ENCODE data around the gene SELENOO.
"Not testable (repeated sequence)": the region's sequence is repeated elsewhere in the genome, so short reads cannot be mapped to it uniquely, and the experiment has no call there.

Gene SELENOO

GRCh38 chr22:50201191-50202129 lies 649 bp downstream of the SELENOO start:
- DNase-seq: no peak

DNA sequence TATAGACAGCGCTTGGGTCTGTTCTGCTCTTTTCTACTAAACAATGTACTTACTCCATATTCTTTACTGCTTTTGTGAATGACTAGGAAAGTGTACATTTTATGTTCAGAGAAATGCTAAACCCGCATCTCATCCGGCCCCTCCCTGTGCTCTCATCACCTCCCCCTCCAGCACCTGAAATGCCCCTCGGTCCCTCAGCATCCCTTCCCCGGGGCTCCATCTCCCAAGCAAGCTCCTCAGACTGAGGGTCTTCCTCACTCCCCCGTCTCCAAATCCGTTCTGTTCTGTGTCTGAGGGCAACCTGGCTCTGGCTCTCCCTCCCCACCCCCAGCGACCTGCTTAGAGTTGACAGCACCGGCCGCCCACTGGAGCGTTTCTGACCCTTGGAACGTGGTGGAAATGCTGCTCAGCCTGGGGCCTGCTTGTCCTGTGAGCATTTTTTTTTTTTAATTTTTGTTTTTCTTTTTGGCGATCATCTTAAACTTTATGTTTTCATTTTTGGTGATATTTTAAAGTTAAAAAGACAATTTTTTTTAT lies 1.4 kb downstream of the SELENOO start:
- no peak for DNase-seq

DNA sequence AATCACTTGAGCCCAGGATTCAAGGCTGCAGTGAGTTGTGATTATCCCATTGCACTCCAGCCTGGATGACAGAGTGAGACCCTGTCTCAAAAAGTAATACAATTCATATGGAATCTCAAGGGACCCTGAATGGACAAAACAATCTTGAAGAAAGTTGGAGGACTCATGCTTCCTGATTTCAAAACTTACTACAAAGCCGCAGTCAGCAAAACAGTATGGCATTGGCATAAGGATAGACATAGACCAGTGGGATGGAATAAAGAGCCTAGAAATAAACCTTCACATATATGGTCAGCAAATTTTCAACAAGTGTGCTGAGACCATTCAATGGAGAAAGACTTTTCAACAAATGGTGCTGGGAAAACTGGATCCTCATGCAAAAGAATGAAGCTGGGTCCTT lies 2.5 kb downstream of the SELENOO start:
- no peak for DNase-seq

DNA sequence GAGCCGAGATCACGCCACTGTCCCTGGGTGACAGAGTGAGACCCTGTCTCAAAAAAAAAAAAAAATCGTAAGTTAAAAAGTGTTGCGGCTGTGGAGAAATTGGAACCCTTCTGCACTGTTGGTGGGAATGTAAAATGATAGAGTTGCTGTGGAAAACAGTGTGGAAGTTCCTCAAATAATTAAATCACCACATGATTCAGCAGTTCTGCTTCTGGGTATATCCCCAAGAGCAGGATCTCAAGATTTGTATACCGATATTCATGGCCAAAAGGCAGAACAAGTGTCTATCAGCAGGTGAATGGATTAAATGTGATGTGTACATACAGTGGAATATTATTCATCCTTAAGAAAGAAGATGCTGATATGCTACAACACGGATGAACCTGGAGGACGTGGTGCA lies 3.8 kb downstream of the SELENOO start:
- no peak for DNase-seq

DNA sequence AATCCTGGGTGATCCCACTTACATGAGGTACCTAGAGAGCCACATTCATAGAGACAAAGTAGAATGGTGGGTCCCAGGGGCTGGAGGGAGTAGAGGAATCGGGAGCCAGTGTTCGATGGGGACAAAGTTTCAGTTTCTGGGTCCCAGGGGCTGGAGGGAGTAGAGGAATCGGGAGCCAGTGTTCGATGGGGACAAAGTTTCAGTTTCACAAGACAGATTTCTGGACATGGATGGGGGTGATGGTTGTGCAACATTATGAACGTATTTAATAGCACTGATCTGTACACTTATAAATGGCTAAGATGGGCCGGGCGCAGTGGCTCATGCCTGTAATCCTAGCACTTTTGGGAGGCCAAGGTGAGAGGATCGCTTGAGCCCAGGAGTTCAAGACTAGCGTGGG lies 4.2 kb downstream of the SELENOO start:
- DNase-seq: not testable (repeated sequence)

DNA sequence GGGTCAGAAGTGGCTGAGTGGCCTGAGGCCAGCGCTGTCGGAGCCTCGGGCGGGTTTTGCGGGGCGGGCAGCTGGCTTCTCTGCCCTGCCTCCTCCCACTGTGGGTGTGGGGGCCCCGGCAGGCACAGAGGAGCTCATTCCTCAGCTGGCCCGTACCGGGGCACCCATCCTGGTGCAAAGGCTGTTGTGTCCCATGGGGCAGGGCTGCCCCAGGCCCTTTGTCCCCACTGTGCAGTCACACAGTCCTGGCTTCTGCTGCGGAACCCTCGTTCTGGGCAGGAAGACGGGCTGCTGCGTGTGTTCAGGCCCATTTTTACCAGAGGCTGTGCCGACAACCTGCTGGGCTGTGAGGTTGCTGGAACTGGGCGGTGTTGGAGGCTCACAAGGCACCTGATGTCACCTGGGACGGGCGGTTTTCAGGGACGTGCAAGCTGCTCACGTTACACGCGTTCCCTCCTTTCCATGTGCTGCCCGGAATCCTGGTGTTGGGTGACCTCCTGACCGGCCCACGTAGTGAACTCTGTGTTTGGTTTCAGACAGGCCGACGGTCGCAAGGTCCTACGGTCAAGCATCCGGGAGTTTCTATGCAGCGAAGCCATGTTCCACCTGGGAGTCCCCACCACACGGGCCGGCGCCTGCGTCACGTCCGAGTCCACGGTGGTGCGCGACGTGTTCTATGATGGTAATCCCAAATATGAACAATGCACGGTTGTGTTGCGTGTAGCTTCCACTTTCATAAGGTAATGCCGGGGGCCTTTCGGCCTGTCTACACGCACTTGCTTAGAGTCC lies 5.2 kb downstream of the SELENOO start:
- DNase-seq: no peak

DNA sequence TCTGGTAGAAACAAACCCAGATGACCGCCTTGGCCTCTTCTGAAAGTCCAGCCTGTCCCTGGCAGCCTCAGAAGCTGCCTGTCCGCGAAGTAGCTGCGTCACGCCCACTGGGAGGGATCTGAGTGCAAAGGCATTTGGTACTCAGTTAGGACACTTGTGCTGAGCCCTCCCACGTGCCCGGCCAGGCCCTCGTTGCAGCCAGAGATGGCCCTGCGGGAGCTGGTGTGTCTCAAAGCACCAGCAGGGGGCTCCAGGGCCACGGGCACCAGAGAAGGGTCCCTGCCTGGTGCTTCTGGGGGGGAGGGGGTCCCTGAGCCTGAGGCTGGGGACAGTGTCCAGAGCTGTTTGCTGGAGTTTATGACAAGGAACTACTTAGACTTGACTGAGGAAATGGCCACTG lies 5.8 kb downstream of the SELENOO start:
- DNase-seq: no peak

DNA sequence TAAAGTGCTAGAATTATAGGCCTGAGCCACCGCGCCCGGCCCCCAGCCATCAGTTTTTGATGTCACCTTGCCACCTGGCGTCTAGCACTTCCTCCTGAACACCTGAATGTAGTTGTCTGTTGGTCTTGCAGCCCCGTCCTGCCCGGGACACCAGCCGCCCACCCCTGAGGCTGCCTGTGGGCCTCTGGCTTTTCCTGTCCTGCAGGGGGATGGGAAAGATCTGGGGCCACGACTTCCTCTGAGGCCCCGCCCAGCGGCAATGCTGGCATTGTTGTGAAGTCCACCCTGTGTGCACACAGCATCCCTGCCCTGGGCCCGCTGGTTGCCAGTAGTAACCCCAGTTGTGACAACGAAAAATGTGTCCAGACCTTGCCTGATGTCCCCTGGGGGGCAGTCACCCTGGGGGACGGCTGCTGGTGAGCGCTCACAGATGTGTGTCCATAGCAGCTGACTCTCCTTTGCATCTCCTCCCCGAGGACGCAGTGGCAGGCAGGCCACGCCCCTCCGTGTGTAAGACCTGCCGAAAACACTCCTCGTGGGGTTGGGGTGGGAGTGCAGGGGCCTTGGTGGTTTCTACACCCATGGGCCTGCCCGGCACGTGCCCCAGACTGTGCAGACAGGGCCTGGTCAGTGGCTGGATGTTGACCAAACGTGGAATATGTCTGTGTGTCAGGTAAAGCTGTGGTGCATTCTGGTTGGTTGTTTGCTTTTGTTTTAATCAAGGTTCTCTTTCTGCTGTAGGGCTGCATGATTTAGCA lies 6.8 kb downstream of the SELENOO start:
- no peak for DNase-seq

GRCh38 chr22:50208430-50208938 lies 7.7 kb downstream of the SELENOO start:
- DNase-seq: no peak

DNA sequence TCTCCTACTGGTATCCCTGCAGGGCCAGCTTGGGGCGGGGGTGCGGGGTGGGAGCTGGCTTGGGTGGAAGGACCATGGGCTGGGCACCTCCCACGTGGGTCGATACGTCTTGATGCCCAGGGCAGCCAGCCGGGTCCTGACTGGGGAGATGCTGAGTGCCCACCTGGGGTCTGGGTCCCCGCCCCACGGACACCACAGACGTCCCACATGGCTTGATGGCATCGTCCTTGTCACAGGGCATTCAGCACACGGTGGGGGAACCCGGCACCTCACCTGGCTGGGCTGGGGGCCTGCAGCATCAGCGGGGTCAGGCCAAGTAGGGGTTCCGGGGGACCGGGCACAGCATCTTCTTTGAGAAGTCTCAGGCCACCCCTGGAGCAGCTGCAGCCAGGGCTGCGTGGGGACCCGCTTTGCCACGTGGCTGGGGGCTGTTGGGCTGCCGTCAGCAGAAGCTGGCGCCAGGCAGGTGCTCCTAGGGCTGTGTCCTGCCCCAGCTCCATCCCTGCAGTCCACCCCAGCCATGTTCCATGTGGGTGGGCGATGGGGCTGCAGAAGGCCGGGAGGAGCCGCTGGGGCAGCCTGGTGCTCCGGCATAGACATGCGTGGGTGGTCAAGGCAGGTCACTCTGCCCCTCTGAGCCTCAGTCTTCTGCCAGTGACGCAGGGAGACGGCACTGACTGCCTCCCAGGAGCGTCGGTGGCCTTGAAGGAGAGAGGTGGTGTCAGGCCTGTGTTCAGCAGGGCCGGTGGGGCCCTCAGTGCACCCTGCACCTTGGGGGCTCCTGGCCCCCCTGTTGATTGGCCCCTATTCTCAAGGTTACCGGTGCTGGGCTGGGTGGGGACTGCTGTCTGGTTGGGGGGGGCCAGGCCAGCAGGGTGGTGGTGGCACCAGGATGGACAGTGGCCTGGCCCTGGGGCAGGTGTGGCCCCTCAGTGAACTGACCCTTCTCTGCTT lies 8.4 kb downstream of the SELENOO start:
- no peak for DNase-seq

DNA sequence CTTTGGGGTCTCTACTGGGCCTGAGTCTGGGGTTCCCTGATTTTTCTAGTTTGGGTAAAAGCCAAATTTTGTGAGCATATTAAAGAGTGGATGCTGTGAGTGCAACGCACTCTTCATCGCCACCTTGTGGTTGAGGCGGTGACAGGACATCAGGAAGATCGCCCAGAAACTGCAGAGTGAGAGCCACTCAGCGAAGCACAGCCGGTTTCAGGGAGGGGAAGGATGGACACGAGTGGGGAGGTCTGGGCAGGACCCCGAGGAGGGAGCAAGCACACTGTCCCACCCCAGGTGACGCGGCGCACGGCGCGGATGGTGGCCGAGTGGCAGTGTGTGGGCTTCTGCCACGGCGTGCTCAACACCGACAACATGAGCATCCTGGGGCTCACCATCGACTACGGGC lies 9.1 kb downstream of the SELENOO start:
- DNase-seq: peak; percentile 47

- DNase-seq: no peak
Observed at GRCh38 chr22:50210378-50211139, 9.7 kb downstream of the SELENOO start.

- no peak for DNase-seq
Observed at GRCh38 chr22:50211147-50211546, 10.3 kb downstream of the SELENOO start.

GRCh38 chr22:50213263-50213662 lies 12.5 kb downstream of the SELENOO start:
- DNase-seq: no peak

DNA sequence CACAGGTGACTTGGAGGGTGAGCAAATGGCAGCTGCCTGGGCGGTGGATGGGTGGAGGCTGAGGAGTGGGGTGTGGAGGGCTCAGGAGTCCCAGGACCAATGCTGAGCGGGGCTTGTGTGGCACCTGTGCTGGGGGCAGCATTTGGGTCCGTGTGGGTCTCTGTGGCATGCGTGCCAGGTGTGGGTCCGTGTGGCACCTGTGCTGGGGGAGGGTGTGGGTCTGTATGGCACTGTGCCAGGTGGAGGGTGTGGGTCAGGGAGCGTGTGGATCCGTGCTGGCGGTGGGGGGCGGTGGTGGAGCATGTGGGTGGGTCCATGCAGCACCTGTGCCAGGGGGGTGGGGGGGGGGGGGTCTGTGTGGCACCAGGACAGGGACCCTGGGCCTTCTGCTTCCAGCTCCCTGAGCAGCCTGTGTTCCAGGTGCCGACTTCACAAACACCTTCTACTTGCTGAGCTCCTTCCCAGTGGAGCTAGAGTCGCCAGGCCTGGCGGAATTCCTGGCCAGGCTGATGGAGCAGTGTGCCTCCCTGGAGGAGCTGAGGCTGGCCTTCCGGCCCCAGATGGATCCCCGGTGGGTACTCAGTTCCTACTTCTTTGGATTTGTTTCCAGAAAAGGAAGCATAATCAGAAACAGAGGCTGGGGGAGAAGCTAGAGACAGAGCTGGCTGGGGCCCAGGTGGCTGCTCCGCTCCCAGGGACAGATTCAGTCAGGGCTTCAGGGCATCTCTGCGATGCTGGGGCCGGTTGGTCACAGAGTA lies 14.7 kb downstream of the SELENOO start:
- DNase-seq: no peak

DNA sequence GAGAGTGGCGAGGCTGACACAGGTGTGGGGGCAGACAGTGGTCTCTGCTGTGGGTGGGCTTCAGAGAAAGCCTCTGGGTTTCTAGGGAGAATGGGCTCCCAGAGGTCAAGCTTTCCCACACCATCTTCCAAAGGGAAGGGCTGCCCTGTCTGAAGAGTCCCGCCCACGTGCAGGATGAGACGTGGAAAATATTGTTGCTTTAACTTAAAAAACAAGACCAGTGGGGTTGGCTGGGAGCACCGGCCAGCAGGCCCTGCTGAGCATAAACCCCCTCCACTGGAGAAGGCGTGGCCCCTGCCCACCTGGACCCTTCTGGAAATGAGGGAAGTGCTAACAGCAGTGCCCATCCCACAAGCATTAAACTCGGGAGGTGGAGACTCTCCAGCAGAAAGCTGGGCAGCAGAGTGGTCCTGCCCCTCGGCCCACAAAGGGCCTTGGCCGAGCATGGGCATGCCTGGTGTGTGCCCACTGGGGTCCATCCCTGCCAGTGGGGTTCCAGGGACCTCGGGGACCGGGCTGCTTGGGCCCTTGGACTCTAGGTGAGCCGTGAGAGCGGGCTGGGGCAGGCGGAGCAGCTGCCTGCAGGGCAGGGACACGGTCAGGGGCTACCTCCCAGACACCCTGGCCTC lies 15.4 kb downstream of the SELENOO start:
- DNase-seq: no peak

- DNase-seq: no peak
Observed at GRCh38 chr22:50216684-50217520, 16.1 kb downstream of the SELENOO start.

DNA sequence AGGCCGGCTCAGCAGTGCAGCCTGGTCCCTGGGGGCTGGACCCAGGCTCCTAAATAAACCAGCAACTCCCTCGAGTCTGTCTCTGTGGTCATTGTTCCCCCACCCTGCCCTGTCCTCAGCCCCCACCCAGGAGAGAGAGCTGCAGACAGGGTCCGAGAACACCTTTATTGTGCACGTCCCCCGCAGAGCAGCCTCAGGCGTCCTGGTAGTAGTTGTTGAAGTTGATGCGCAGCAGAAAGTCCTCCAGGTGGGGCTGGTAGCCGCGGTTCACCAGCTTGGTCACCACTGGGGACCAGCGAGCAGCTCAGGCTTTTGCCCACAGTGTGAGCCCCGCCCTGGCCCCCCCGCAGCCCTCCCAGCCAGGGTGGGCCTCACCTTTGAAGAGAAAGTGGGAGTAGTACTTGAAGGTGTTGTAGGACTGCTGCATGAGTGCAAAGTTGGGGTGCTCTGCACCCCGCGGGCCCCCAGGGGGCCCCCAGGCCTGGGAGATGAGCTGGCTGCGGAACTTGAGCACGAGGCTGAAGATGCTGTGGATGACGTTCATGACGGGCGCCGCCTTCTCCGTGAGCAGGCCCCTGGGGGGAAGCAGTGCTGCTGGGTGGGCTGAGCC lies 16.8 kb downstream of the SELENOO start:
- no peak for DNase-seq
